DOHH2 (cell line): ENCODE measurements around the gene BAZ1A.

Experiments used
- H3F3A ChIP-seq: fragments of 200-600 bp; sonication (generic), shearing (Covaris generic); 2 replicates; pipeline ENCODE4 v1.6.0; 2016; ENCODE audit warnings: antibody characterized with exemption, mild to moderate bottlenecking; ENCODE audit not compliant: control insufficient read depth, insufficient read depth
- H3K27ac ChIP-seq: fragments of 200-600 bp; sonication (generic); 2 replicates; pipeline ENCODE4 v1.5.1; 2014; ENCODE audit warnings: low read depth, mild to moderate bottlenecking, low read length, moderate library complexity
- H3K27me3 ChIP-seq: fragments of 200-600 bp; sonication (generic); 2 replicates; pipeline ENCODE4 v1.6.1; 2014; ENCODE audit warnings: mild to moderate bottlenecking, low read length, mixed read lengths; ENCODE audit not compliant: control insufficient read depth
- H3K36me3 ChIP-seq: fragments of 200-600 bp; sonication (generic); 2 replicates; pipeline ENCODE4 v1.6.1; 2014; ENCODE audit warnings: mild to moderate bottlenecking, low read length, moderate library complexity, mixed read lengths; ENCODE audit not compliant: control insufficient read depth
- H3K4me1 ChIP-seq: fragments of 200-600 bp; sonication (generic); 2 replicates; pipeline ENCODE4 v1.6.1; 2014; ENCODE audit warnings: mild to moderate bottlenecking, low read length, mixed read lengths; ENCODE audit not compliant: control insufficient read depth
- H3K4me2 ChIP-seq: fragments of 200-600 bp; sonication (generic); 2 replicates; pipeline ENCODE4 v1.6.0; 2014; ENCODE audit warnings: mild to moderate bottlenecking, low read length, moderate library complexity
- H3K4me3 ChIP-seq: fragments of 200-600 bp; sonication (generic); 2 replicates; pipeline ENCODE4 v1.5.1; 2014; ENCODE audit warnings: mild to moderate bottlenecking, low read length, mixed read lengths
- H3K79me2 ChIP-seq: fragments of 200-600 bp; sonication (generic); 2 replicates; pipeline ENCODE4 v1.6.1; 2014; ENCODE audit warnings: mild to moderate bottlenecking, low read length, mixed read lengths; ENCODE audit not compliant: control insufficient read depth
- H3K9me2 ChIP-seq: fragments of 200-600 bp; sonication (generic); replicated peaks from 2 replicates; pipeline ENCODE4 v1.6.1; 2014; ENCODE audit warnings: mild to moderate bottlenecking, low read length, mixed read lengths; ENCODE audit not compliant: control insufficient read depth
- H3K9me3 ChIP-seq: fragments of 200-600 bp; sonication (generic); 2 replicates; pipeline ENCODE4 v1.6.1; 2014; ENCODE audit warnings: antibody characterized with exemption, low read length, mixed read lengths; ENCODE audit not compliant: control insufficient read depth, insufficient read depth
- H4K20me1 ChIP-seq: fragments of 200-600 bp; sonication (generic); 2 replicates; pipeline ENCODE4 v1.6.0; 2014; ENCODE audit warnings: low read depth, mild to moderate bottlenecking, antibody characterized with exemption, low read length, moderate library complexity; ENCODE audit not compliant: control insufficient read depth, insufficient read depth
- EZH2phosphoT487 ChIP-seq: fragments of 200-600 bp; sonication (generic); IDR thresholded peaks from 2 replicates; pipeline ENCODE4 v1.6.1; 2017; ENCODE audit warnings: borderline replicate concordance, mild to moderate bottlenecking, antibody characterized with exemption, low read length, moderate library complexity, mixed read lengths
- TF ChIP-seq, protein P1 (sequence below): fragments of 200-600 bp; sonication (generic); IDR thresholded peaks from one replicate; pipeline ENCODE4 v1.5.1; 2014; ENCODE audit warnings: antibody characterized with exemption, mild to moderate bottlenecking, low read depth, low read length; ENCODE audit not compliant: poor library complexity, severe bottlenecking

The BAZ1A gene

DNA sequence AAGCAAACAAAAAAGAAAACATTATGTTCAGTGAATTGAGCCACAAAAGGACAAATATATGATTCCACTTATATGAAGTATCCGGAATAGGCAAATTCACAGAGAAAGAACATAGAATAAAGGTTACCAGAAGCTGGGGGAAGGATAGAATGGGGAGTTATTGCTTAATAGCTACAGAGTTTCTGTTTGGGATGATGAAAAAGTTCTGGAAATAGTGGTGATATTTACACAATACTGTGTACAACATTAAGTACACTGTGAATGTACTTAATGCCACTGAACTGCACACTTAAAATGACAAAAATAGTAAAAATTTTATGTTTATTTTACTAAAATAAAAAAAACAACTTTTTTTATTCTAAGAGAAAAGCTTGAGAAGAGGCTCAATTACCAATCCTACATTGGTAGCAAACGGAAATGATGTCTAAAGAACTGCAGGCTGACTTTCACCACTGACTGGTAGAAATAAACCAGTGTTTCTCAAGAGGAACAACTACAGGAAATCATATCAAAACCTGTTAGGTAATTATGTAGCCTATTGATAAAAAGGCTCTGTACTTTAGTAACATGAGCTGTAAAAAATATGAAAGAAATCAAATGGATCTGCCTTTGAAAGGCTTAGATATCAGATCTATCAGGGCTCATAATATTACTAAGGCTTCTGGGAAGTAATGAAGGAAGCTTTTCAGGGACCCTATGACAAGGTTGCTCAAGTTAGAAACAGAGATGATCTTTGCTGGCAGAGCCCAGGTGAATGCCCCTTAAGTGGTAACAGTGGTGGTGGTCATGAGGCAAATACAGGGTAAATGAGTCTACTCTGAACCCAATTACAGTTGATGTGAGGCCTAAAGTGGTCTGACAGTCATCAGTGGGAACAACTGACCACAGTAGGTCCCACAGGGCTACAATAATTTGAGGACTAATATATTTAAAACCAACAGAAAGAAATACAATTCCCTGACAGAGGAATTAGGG is 41.3 kb downstream of the BAZ1A start:
- no peaks in the 10 kb centered on the region for H3K9me2 ChIP-seq
- H3K4me1 ChIP-seq, result peaks cover 4% of the 10 kb centered on the region; the same call in 1 of the 2 replicates
- H3K9me3 ChIP-seq, result no peaks in the 10 kb centered on the region
- H3K4me2 ChIP-seq, result no peak overlapping the region
- no peak overlapping the region for H3K4me3 ChIP-seq
- H3K36me3 ChIP-seq, result peaks cover 58% of the 10 kb centered on the region
- TF ChIP-seq, protein P1, sequence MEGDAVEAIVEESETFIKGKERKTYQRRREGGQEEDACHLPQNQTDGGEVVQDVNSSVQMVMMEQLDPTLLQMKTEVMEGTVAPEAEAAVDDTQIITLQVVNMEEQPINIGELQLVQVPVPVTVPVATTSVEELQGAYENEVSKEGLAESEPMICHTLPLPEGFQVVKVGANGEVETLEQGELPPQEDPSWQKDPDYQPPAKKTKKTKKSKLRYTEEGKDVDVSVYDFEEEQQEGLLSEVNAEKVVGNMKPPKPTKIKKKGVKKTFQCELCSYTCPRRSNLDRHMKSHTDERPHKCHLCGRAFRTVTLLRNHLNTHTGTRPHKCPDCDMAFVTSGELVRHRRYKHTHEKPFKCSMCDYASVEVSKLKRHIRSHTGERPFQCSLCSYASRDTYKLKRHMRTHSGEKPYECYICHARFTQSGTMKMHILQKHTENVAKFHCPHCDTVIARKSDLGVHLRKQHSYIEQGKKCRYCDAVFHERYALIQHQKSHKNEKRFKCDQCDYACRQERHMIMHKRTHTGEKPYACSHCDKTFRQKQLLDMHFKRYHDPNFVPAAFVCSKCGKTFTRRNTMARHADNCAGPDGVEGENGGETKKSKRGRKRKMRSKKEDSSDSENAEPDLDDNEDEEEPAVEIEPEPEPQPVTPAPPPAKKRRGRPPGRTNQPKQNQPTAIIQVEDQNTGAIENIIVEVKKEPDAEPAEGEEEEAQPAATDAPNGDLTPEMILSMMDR, result no peak
- no peak for TF ChIP-seq EZH2phosphoT487
- H3F3A ChIP-seq, result peaks cover 8% of the 10 kb centered on the region; the same call in 1 of the 2 replicates
- no peak overlapping the region for H3K27ac ChIP-seq
- peaks cover 96% of the 10 kb centered on the region for H3K79me2 ChIP-seq
- H3K27me3 ChIP-seq, result no peaks in the 10 kb centered on the region
- H4K20me1 ChIP-seq, result peaks cover 4% of the 10 kb centered on the region

DNA sequence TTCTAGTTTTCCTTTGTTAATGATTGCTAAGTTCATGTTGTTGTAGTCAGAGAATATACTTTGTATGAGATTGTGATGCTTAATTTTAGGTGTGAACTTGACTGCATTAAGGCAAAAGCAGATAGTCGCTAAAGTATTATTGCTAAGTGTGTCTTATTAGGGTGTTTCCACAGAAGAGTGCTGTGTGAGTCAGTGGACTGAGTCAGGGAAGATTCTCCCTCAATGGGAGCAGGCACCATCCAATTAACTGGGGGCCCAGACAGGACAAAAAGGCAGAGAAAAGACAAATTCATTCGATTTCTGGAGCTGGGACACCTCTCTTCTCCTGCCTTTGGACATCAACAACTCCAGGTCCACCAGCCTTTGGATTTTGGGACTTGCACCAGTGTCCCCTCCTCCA is 48.5 kb downstream of the BAZ1A start:
- TF ChIP-seq, protein P1, result no peak
- no peak for TF ChIP-seq EZH2phosphoT487

DNA sequence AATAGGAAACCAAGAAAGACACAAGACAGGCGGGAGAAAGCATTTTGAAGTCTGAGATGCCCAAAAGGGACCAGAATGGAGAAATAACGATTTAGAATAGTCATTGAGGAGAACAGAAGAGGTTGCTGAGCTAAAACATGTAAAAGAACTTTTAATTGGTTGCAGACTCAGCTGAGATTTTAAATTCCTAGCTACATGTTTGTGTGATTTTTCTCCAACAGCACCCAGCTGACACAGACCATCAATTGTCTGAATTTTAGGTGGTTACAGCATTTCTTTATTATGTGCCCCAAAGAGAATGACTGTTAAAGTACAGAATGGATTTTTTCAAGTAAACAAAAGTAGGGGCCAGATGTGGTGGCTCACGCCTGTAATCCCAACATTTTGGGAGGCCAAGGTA is 50.3 kb downstream of the BAZ1A start:
- H3K9me3 ChIP-seq, result no peaks in the 10 kb centered on the region
- peaks cover 63% of the 10 kb centered on the region for H3K79me2 ChIP-seq
- H3K27ac ChIP-seq, result no peak overlapping the region
- no peaks in the 10 kb centered on the region for H3K9me2 ChIP-seq
- no peaks in the 10 kb centered on the region for H3K4me1 ChIP-seq
- no peaks in the 10 kb centered on the region for H3K27me3 ChIP-seq
- H3K4me3 ChIP-seq, result no peak overlapping the region
- peaks cover 7% of the 10 kb centered on the region; the same call in 1 of the 2 replicates for H3F3A ChIP-seq
- no peak overlapping the region for H3K4me2 ChIP-seq
- no peaks in the 10 kb centered on the region for H4K20me1 ChIP-seq
- TF ChIP-seq, protein P1, result no peak
- H3K36me3 ChIP-seq, result peaks cover 79% of the 10 kb centered on the region

More for the DNA sequence above, 48.5 kb downstream of the BAZ1A start:
- Histone ChIP-seq H3K9me3 (no peaks in the 10 kb centered on the region), H4K20me1 (no peaks in the 10 kb centered on the region; the same call in 1 of the 2 replicates), H3K79me2 (peaks cover 66% of the 10 kb centered on the region), H3F3A (0 out of 2 replicates have a peak, but pooled peaks cover 7% of the 10 kb centered on the region), H3K4me1 (no peaks in the 10 kb centered on the region), H3K4me2 (no peak overlapping the region), H3K36me3 (peaks cover 78% of the 10 kb centered on the region), H3K27me3 (no peaks in the 10 kb centered on the region), H3K27ac (no peak overlapping the region), H3K4me3 (no peak overlapping the region), H3K9me2 (no peaks in the 10 kb centered on the region)
